K562 (cell line): Measurements from ENCODE around the gene FXYD4. TPM values are rescaled to one million over a fixed set of nuclear protein-coding genes. Genes with fewer than 3 reads are reported as not detected.

ENCODE experiments used
- CBX1 ChIP-seq: sonication (generic); IDR thresholded peaks from 2 replicates; pipeline ENCODE4 v1.6.1; 2016; ENCODE audit warnings: antibody characterized with exemption, low read depth, mild to moderate bottlenecking
- DMBX1 ChIP-seq: fragments of 250-450 bp; sonication (Bioruptor Pico); IDR thresholded peaks from 2 replicates; pipeline ENCODE4 v1.8.0; 2022; ENCODE audit warnings: inconsistent platforms, mild to moderate bottlenecking, moderate library complexity, borderline replicate concordance
- ERF ChIP-seq: fragments of 450-650 bp; formaldehyde crosslinking; IDR thresholded peaks from 2 replicates; pipeline ENCODE4 v1.4.0; 2020; ENCODE audit warnings: mild to moderate bottlenecking, mixed read lengths
- HMG20A ChIP-seq: fragments of 450-650 bp; formaldehyde crosslinking; conservative IDR thresholded peaks from 2 replicates; pipeline ENCODE4 v1.4.0; 2020; ENCODE audit warnings: mild to moderate bottlenecking, mixed read lengths
- MCM5 ChIP-seq: fragments of 450-650 bp; IDR thresholded peaks from 2 replicates; pipeline ENCODE4 v1.6.1; 2016; ENCODE audit warnings: low read depth
- NR2C1 ChIP-seq, 2 experiments: fragments of 450-650 bp; IDR thresholded peaks; 2 replicates each; pipeline ENCODE4 v1.6.1; 2017; ENCODE audit warnings: mild to moderate bottlenecking in 2 of 2, antibody characterized with exemption in 1 of 2, inconsistent platforms in 1 of 2, missing compliant biosample characterization in 1 of 2, missing genetic modification characterization in 1 of 2
- NR2C2 ChIP-seq, 2 experiments: fragments of 200-800 bp in 1 of 2; sonication (Bioruptor generic) in 1 of 2; sonication (generic) in 1 of 2; formaldehyde crosslinking in 1 of 2; IDR thresholded peaks; 2 replicates each; pipeline versions ENCODE4 v1.6.1 to v1.8.0; 2016 to 2022; ENCODE audit warnings: mild to moderate bottlenecking in 1 of 2, missing compliant biosample characterization in 1 of 2, missing genetic modification characterization in 1 of 2, missing genetic modification reagents in 1 of 2
- POLR2A ChIP-seq: fragments of 450-650 bp; conservative IDR thresholded peaks from 2 replicates; pipeline ENCODE4 v1.6.1; 2016
- RBM22 ChIP-seq: fragments of 200-400 bp; formaldehyde crosslinking; IDR thresholded peaks from 2 replicates; pipeline ENCODE4 v1.6.1; 2018; ENCODE audit warnings: low read length, low read depth; ENCODE audit not compliant: poor library complexity, severe bottlenecking
- RCOR1 ChIP-seq, 2 experiments: IDR thresholded peaks; 2 replicates each; pipeline ENCODE4 v1.6.1; 2012; ENCODE audit warnings: low read depth in 2 of 2, low read length in 2 of 2, borderline replicate concordance in 1 of 2, improper control_type of control experiment in 1 of 2
- SMAD2 ChIP-seq: fragments of 150-350 bp; IDR thresholded peaks from 2 replicates; pipeline ENCODE4 v1.6.1; 2014; ENCODE audit warnings: low read depth, mild to moderate bottlenecking, low read length
- SMARCC2 ChIP-seq: fragments of 450-650 bp; IDR thresholded peaks from 2 replicates; pipeline ENCODE4 v1.6.1; 2017; ENCODE audit warnings: antibody characterized with exemption, moderate library complexity, mild to moderate bottlenecking, low read depth
- U2AF2 ChIP-seq: fragments of 200-400 bp; formaldehyde crosslinking; optimal IDR thresholded peaks from 2 replicates; pipeline ENCODE3; 2017; ENCODE audit warnings: low read depth, mild to moderate bottlenecking, low read length
- WHSC1 ChIP-seq: IDR thresholded peaks from one replicate; pipeline ENCODE4 v1.6.1; 2012; ENCODE audit warnings: low read length, control low read depth, inconsistent platforms
- ZNF143 ChIP-seq: sonication (generic); formaldehyde crosslinking; IDR thresholded peaks from 2 replicates; pipeline ENCODE4 v1.9.0; 2022; ENCODE audit warnings: mild to moderate bottlenecking, missing genetic modification reagents
- ZNF324 ChIP-seq: fragments of 250-450 bp; sonication (Bioruptor Pico); IDR thresholded peaks from 2 replicates; pipeline ENCODE4 v1.4.0; 2020; ENCODE audit warnings: mild to moderate bottlenecking
- ZSCAN32 ChIP-seq: fragments of 450-650 bp; formaldehyde crosslinking; IDR thresholded peaks from 2 replicates; pipeline ENCODE4 v1.4.0; 2020; ENCODE audit warnings: mild to moderate bottlenecking, moderate library complexity
- polyA plus RNA-seq, 8 experiments: library from polyadenylated mRNA; depleted of rRNA in 4 of 8; stranded (reverse) in 5 of 8; unstranded in 3 of 8; fragments of >200 nt; fragmentation: Nextera tagmentation in 2 of 8; fragmentation: Illumina TruSeq in 1 of 8; extraction: Ambion mirVana in 2 of 8; extraction: Trizol in 1 of 8; gene quantifications; 2 replicates each; pipeline versions ENCODE4 v1.2.1 to v1.2.3, GENCODE V29; 2011 to 2014; ENCODE audit warnings: inconsistent platforms in 1 of 8, missing spikeins in 1 of 8
- total RNA-seq, 7 experiments: library from RNA; depleted of rRNA in 6 of 7; stranded (reverse); fragments of >200 nt in 6 of 7; fragmentation: Illumina TruSeq in 2 of 7; extraction: Trizol in 2 of 7; gene quantifications; 2 replicates each; pipeline versions ENCODE4 v1.2.1 to v1.2.3, GENCODE V29; 2011 to 2021; ENCODE audit warnings: low replicate concordance in 1 of 7
- TF ChIP-seq, protein P1 (sequence below): fragments of 250-450 bp; sonication (Bioruptor Pico); IDR thresholded peaks from 2 replicates; pipeline ENCODE4 v1.4.0; 2020
- TF ChIP-seq, protein P2 (sequence below): fragments of 450-650 bp; formaldehyde crosslinking; IDR thresholded peaks from 2 replicates; pipeline ENCODE4 v1.4.0; 2022; ENCODE audit warnings: missing genetic modification characterization
- TF ChIP-seq, protein P3 (sequence below): fragments of 450-650 bp; IDR thresholded peaks from 2 replicates; pipeline ENCODE4 v1.6.1; 2016; ENCODE audit warnings: antibody characterized with exemption

Gene FXYD4
- total and polyA plus RNA-seq, 9 of the 15 experiments (the other 6 are each of a cell fraction or from before 2014, with no cell fraction given), result not detected

DNA sequence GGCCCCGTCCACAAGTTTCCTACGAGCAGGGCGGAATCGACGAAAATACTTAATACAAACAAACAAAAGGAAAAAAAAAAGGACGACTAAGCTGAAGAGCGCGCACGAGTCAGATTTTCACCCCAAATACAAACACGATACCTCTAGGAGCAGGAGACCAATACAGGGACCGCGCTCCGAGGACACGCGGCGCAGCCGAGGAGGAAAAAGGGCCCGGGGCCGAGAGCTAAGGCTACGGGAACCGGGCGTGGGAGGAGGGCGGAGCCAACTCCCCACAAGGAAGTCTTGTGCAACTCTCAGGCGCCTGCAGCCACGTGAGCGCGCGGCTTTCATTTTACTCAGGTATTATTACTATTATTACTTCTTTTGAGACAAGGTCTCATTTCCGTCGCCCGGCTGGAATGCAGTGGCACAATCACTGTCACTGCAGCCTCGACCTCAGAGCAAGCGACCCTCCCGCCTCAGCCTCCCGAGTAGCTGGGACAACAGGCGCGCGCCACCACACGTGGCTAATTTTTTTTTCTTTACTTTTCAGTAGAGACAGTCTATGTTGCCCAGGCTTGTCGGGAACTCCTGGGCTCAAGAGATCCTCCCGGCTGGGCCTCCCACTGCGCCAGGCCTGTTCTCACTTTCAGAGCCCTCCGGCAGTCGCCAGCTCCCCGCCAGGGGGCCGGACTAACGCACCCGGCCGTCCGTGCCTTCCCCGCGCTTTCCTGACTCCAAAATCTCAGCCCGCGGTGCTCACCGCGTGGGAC lies 36.3 kb downstream of the FXYD4 start (continued):
- TF ChIP-seq, protein P1, sequence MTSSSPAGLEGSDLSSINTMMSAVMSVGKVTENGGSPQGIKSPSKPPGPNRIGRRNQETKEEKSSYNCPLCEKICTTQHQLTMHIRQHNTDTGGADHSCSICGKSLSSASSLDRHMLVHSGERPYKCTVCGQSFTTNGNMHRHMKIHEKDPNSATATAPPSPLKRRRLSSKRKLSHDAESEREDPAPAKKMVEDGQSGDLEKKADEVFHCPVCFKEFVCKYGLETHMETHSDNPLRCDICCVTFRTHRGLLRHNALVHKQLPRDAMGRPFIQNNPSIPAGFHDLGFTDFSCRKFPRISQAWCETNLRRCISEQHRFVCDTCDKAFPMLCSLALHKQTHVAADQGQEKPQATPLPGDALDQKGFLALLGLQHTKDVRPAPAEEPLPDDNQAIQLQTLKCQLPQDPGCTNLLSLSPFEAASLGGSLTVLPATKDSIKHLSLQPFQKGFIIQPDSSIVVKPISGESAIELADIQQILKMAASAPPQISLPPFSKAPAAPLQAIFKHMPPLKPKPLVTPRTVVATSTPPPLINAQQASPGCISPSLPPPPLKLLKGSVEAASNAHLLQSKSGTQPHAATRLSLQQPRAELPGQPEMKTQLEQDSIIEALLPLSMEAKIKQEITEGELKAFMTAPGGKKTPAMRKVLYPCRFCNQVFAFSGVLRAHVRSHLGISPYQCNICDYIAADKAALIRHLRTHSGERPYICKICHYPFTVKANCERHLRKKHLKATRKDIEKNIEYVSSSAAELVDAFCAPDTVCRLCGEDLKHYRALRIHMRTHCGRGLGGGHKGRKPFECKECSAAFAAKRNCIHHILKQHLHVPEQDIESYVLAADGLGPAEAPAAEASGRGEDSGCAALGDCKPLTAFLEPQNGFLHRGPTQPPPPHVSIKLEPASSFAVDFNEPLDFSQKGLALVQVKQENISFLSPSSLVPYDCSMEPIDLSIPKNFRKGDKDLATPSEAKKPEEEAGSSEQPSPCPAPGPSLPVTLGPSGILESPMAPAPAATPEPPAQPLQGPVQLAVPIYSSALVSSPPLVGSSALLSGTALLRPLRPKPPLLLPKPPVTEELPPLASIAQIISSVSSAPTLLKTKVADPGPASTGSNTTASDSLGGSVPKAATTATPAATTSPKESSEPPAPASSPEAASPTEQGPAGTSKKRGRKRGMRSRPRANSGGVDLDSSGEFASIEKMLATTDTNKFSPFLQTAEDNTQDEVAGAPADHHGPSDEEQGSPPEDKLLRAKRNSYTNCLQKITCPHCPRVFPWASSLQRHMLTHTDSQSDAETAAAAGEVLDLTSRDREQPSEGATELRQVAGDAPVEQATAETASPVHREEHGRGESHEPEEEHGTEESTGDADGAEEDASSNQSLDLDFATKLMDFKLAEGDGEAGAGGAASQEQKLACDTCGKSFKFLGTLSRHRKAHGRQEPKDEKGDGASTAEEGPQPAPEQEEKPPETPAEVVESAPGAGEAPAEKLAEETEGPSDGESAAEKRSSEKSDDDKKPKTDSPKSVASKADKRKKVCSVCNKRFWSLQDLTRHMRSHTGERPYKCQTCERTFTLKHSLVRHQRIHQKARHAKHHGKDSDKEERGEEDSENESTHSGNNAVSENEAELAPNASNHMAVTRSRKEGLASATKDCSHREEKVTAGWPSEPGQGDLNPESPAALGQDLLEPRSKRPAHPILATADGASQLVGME (CRISPR knock-in tag), result no peak
- TF ChIP-seq MCM5, result no peak
- no peak for TF ChIP-seq ZNF324 (CRISPR knock-in tag)
- TF ChIP-seq RBM22, result peak; percentile 83
- TF ChIP-seq, protein P2, sequence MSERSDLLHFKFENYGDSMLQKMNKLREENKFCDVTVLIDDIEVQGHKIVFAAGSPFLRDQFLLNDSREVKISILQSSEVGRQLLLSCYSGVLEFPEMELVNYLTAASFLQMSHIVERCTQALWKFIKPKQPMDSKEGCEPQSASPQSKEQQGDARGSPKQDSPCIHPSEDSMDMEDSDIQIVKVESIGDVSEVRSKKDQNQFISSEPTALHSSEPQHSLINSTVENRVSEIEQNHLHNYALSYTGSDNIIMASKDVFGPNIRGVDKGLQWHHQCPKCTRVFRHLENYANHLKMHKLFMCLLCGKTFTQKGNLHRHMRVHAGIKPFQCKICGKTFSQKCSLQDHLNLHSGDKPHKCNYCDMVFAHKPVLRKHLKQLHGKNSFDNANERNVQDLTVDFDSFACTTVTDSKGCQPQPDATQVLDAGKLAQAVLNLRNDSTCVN, result no peak
- TF ChIP-seq, protein P3, sequence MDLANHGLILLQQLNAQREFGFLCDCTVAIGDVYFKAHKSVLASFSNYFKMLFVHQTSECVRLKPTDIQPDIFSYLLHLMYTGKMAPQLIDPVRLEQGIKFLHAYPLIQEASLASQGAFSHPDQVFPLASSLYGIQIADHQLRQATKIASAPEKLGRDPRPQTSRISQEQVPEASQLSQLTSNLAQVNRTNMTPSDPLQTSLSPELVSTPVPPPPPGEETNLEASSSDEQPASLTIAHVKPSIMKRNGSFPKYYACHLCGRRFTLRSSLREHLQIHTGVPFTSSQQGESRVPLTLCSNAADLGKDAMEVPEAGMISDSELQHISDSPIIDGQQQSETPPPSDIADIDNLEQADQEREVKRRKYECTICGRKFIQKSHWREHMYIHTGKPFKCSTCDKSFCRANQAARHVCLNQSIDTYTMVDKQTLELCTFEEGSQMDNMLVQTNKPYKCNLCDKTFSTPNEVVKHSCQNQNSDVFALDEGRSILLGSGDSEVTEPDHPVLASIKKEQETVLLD, result peak; percentile 52; the same call in 1 of the 2 replicates
- TF ChIP-seq DMBX1 (CRISPR knock-in tag), result peak; percentile 67
- TF ChIP-seq WHSC1, result no peak
- TF ChIP-seq HMG20A (CRISPR knock-in tag), result no peak
- no peak for TF ChIP-seq SMAD2
- TF ChIP-seq RCOR1 (IDR thresholded peaks at IDR 0.05; ENCODE audit: borderline replicate concordance in 1 of 2, low read depth in 2 of 2, low read length in 2 of 2), result peak in 1 of 2 experiments; percentile 51; a peak in 2 of 4 replicates
- TF ChIP-seq U2AF2, result no peak
- peak; percentile 45; the same call in 1 of the 2 replicates for TF ChIP-seq CBX1
- 0 out of 2 replicates have a peak, but pooled peaks have one; percentile 45 for TF ChIP-seq ZNF143 (CRISPR knock-in tag)
- TF ChIP-seq NR2C2 (CRISPR knock-in tag; IDR thresholded peaks at IDR 0.05), result peak; percentile 55; the same call in 1 of the 2 replicates
- TF ChIP-seq NR2C2 (tag; IDR thresholded peaks at IDR 0.05), result no peak
- no peak for TF ChIP-seq SMARCC2
- TF ChIP-seq NR2C1 (IDR thresholded peaks at IDR 0.05), result no peak
- no peak for TF ChIP-seq NR2C1 (tag; IDR thresholded peaks at IDR 0.05)
- TF ChIP-seq POLR2A, result peak; percentile 99
- no peak; the same call in 1 of the 2 replicates for TF ChIP-seq ERF
- TF ChIP-seq ZSCAN32 (CRISPR knock-in tag), result peak; percentile 44; the same call in 1 of the 2 replicates
